HTERT RPE-1 (cell line): Measurements from ENCODE around the gene UGT2A1.
"Not testable (repeated sequence)": the region's sequence is repeated elsewhere in the genome, so short reads cannot be mapped to it uniquely, and the experiment has no call there.

Experiments
- in situ Hi-C: fragments of 300-500 bp; cut with MboI; formaldehyde crosslinking; loops from 4 replicates; pipeline ENCODE4 v1.14.3; 2020; ENCODE audit warnings: low sequenced_read_pairs

UGT2A1 gene

GRCh38 chr4:69653147-69653546, at the start of gene UGT2A1:
UGT2A1 (minus strand) TSS chr4:69653247; CDS start chr4:69647644, 5,603 bp downstream.
- in situ Hi-C loops: no loop called here

- in situ Hi-C loops: no loop called here
Measured at GRCh38 chr4:69702201-69702600, 49.2 kb upstream of the UGT2A1 start.

- in situ Hi-C loops: no loop called here
Measured at GRCh38 chr4:69701696-69702095, 48.6 kb upstream of the UGT2A1 start.

GRCh38 chr4:69697536-69698242, 44.6 kb upstream of the UGT2A1 start:
- in situ Hi-C loops: no loop called here

- in situ Hi-C loops: no loop called here
Measured at GRCh38 chr4:69689599-69689998, 36.6 kb upstream of the UGT2A1 start.

GRCh38 chr4:69684804-69685203, 31.8 kb upstream of the UGT2A1 start:
- in situ Hi-C loops: no loop called here

GRCh38 chr4:69668680-69669079, 15.6 kb upstream of the UGT2A1 start:
- in situ Hi-C loops: no loop called here

- in situ Hi-C loops: not testable (repeated sequence)
Measured at GRCh38 chr4:69664009-69664408, 11.0 kb upstream of the UGT2A1 start.

GRCh38 chr4:69661130-69661803, 8.2 kb upstream of the UGT2A1 start:
- in situ Hi-C loops: not testable (repeated sequence)

- in situ Hi-C loops: no loop called here
Measured at GRCh38 chr4:69658133-69658532, 5.1 kb upstream of the UGT2A1 start.

- in situ Hi-C loops: no loop called here
Measured at GRCh38 chr4:69656653-69657158, 3.7 kb upstream of the UGT2A1 start.

GRCh38 chr4:69650872-69651271, 2.2 kb downstream of the UGT2A1 start:
- in situ Hi-C loops: no loop called here

- in situ Hi-C loops: no loop called here
Measured at GRCh38 chr4:69649629-69650028, 3.4 kb downstream of the UGT2A1 start.

GRCh38 chr4:69649207-69649606, 3.8 kb downstream of the UGT2A1 start:
- in situ Hi-C loops: no loop called here

- in situ Hi-C loops: no loop called here
Measured at GRCh38 chr4:69642961-69643360, 10.1 kb downstream of the UGT2A1 start.

- in situ Hi-C loops: no loop called here
Measured at GRCh38 chr4:69640289-69640688, 12.8 kb downstream of the UGT2A1 start.

- in situ Hi-C loops: no loop called here
Measured at GRCh38 chr4:69639542-69639941, 13.5 kb downstream of the UGT2A1 start, which contains the start of gene UGT2A2. UGT2A2 (minus strand) TSS chr4:69639642; CDS start chr4:69639640, 2 bp downstream.

GRCh38 chr4:69617083-69617694, 35.9 kb downstream of the UGT2A1 start:
- in situ Hi-C loops: no loop called here

- in situ Hi-C loops: no loop called here
Measured at GRCh38 chr4:69610484-69610883, 42.6 kb downstream of the UGT2A1 start.

- in situ Hi-C loops: no loop called here
Measured at GRCh38 chr4:69601065-69601464, 52.0 kb downstream of the UGT2A1 start.

- in situ Hi-C loops: no loop called here
Measured at GRCh38 chr4:69600013-69600412, 53.0 kb downstream of the UGT2A1 start.

- in situ Hi-C loops: no loop called here
Measured at GRCh38 chr4:69594382-69594781, 58.7 kb downstream of the UGT2A1 start.
